Right atrium auricular region (tissue), 2 donors: ENCODE measurements around the gene GTSE1. TPM values are rescaled to one million over a fixed set of nuclear protein-coding genes. Genes with fewer than 3 reads are reported as not detected.
"Not testable (repeated sequence)": the region's sequence is repeated elsewhere in the genome, so short reads cannot be mapped to it uniquely, and the experiment has no call there.

Source experiments
- DNase-seq: peaks from one replicate; pipeline ENCODE4 v3.0.0-alpha.2; 2019; ENCODE audit warnings: low spot score
- H3K27ac ChIP-seq, 2 donors: fragments of 200-600 bp; sonication (generic); 1 replicate in 1 of 2; 2 replicates in 1 of 2; pipeline ENCODE4 v1.5.1; 2016 to 2019
- H3K27me3 ChIP-seq, 2 donors: fragments of 200-600 bp; sonication (generic); one replicate each; pipeline versions ENCODE4 v1.5.1 to v1.6.0; 2017 to 2019
- H3K36me3 ChIP-seq: fragments of 200-600 bp; sonication (generic); one replicate; pipeline ENCODE4 v1.5.1; 2016
- H3K4me1 ChIP-seq, 2 donors: fragments of 200-600 bp; sonication (generic); one replicate each; pipeline versions ENCODE4 v1.5.1 to v1.6.0; 2017 to 2019
- H3K4me3 ChIP-seq, 2 donors: fragments of 200-600 bp; sonication (generic); 1 replicate in 1 of 2; 2 replicates in 1 of 2; pipeline ENCODE4 v1.5.1; 2017 to 2019; ENCODE audit warnings: mild to moderate bottlenecking in 1 of 2, moderate library complexity in 1 of 2
- H3K9me3 ChIP-seq, 2 donors: fragments of 200-600 bp; sonication (generic); one replicate each; pipeline ENCODE4 v1.5.1; 2019
- total RNA-seq, 2 donors: library from RNA; depleted of rRNA; stranded (reverse); fragments of >200 nt; gene quantifications; one replicate each; pipeline ENCODE4 v1.1.0, GENCODE V29; 2016
- TF ChIP-seq, protein P1 (sequence below), 2 donors: fragments of 200-600 bp; sonication (generic); IDR thresholded peaks; one replicate each; pipeline ENCODE4 v1.5.1; 2019; ENCODE audit warnings: antibody characterized with exemption in 2 of 2

The GTSE1 gene
- total RNA-seq, 2 donors from 2014 or later: 0.16 to 0.63 TPM

- DNase-seq: no peak
- no peaks in the 10 kb centered on the region for H3K4me1 ChIP-seq
- H3K9me3 ChIP-seq: no peaks in the 10 kb centered on the region
- H3K36me3 ChIP-seq: no peaks in the 10 kb centered on the region
- H3K4me3 ChIP-seq: no peak overlapping the region
- no peak overlapping the region for H3K27ac ChIP-seq
- TF ChIP-seq, protein P1, sequence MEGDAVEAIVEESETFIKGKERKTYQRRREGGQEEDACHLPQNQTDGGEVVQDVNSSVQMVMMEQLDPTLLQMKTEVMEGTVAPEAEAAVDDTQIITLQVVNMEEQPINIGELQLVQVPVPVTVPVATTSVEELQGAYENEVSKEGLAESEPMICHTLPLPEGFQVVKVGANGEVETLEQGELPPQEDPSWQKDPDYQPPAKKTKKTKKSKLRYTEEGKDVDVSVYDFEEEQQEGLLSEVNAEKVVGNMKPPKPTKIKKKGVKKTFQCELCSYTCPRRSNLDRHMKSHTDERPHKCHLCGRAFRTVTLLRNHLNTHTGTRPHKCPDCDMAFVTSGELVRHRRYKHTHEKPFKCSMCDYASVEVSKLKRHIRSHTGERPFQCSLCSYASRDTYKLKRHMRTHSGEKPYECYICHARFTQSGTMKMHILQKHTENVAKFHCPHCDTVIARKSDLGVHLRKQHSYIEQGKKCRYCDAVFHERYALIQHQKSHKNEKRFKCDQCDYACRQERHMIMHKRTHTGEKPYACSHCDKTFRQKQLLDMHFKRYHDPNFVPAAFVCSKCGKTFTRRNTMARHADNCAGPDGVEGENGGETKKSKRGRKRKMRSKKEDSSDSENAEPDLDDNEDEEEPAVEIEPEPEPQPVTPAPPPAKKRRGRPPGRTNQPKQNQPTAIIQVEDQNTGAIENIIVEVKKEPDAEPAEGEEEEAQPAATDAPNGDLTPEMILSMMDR (IDR thresholded peaks at IDR 0.05): no peak
- H3K27me3 ChIP-seq: no peaks in the 10 kb centered on the region
Measured at GRCh38 chr22:46303347-46303965, 6.8 kb downstream of the GTSE1 start.

- no peak for DNase-seq
- Histone ChIP-seq H3K27ac (no peak overlapping the region), H3K36me3 (no peaks in the 10 kb centered on the region), H3K27me3 (no peaks in the 10 kb centered on the region), H3K9me3 (no peaks in the 10 kb centered on the region), H3K4me3 (no peak overlapping the region), H3K4me1 (peaks cover 0 to 14% of the 10 kb centered on the region in 2 donors)
- TF ChIP-seq, protein P1 (IDR thresholded peaks at IDR 0.05): no peak
Measured at GRCh38 chr22:46308283-46308988, 11.8 kb downstream of the GTSE1 start.

DNA sequence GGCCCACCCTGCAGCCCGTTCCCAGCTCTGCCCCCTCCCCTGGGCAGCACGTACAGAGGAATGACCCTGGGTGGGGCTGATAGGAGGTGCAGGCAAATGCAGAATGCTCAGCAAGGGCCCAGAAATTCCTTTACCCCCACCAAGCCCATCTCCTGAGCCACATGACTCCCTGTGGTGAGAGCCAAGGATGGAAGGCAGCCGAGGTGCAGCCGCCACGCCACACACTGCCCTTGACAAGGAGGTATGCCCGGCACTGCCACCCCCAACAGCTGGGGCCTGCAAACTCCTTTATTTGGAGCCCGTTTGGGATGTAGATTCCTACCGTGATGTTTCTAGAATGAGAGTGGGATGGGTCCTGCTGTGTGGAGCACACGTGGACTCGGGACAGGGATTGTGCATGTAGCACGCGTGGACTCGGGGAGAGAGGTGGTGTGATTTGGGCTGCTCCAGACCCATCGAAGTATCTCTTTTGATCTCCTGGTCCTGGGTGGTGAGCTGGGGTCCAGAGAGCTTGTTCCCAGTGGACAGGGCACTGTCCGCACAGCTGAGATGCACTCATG is 12.9 kb downstream of the GTSE1 start:
- no peak for DNase-seq
- H3K9me3 ChIP-seq: no peaks in the 10 kb centered on the region
- no peaks in the 10 kb centered on the region for H3K27me3 ChIP-seq
- H3K27ac ChIP-seq: peak overlapping the region in 1 of 2 donors; percentile 35
- H3K36me3 ChIP-seq: no peaks in the 10 kb centered on the region
- TF ChIP-seq, protein P1 (IDR thresholded peaks at IDR 0.05): no peak
- H3K4me3 ChIP-seq: no peak overlapping the region
- H3K4me1 ChIP-seq: peaks cover 0 to 14% of the 10 kb centered on the region in 2 donors

- no peak overlapping the region for H3K4me3 ChIP-seq
- H3K27ac ChIP-seq: no peak overlapping the region
- DNase-seq: no peak
- H3K36me3 ChIP-seq: no peaks in the 10 kb centered on the region
- TF ChIP-seq, protein P1 (IDR thresholded peaks at IDR 0.05): no peak
- H3K9me3 ChIP-seq: no peaks in the 10 kb centered on the region
- no peaks in the 10 kb centered on the region for H3K27me3 ChIP-seq
- H3K4me1 ChIP-seq: peaks cover 0 to 14% of the 10 kb centered on the region in 2 donors
Measured at GRCh38 chr22:46312056-46312455, 15.4 kb downstream of the GTSE1 start.

- H3K27me3 ChIP-seq, DNase-seq, H3K27ac ChIP-seq, H3K36me3 ChIP-seq, H3K9me3 ChIP-seq, H3K4me3 ChIP-seq: not testable (repeated sequence)
- peaks cover 0 to 14% of the 10 kb centered on the region in 2 donors for H3K4me1 ChIP-seq
Measured at GRCh38 chr22:46312848-46313247, 16.2 kb downstream of the GTSE1 start.

DNA sequence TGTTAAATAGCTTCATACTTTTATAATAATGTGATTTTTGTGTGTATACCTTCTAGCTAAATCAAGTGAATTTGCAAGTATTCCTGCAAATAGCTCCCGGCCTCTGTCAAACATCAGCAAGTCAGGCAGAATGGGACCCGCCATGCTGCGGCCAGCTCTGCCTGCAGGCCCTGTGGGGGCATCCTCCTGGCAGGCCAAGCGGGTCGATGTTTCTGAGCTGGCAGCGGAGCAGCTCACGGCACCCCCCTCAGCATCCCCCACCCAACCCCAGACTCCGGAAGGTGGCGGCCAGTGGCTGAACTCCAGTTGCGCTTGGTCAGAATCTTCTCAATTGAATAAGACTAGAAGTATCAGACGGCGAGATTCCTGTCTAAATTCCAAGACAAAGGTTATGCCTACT is 19.3 kb downstream of the GTSE1 start:
- no peaks in the 10 kb centered on the region for H3K36me3 ChIP-seq
- H3K27ac ChIP-seq: no peak overlapping the region
- TF ChIP-seq, protein P1 (IDR thresholded peaks at IDR 0.05): no peak
- no peaks in the 10 kb centered on the region for H3K4me1 ChIP-seq
- H3K27me3 ChIP-seq: no peaks in the 10 kb centered on the region
- H3K9me3 ChIP-seq: no peaks in the 10 kb centered on the region
- H3K4me3 ChIP-seq: no peak overlapping the region
- no peak for DNase-seq
